GM08714 (cell line): ENCODE results near the gene BARX1.

ENCODE experiments used
- H3K4me3 ChIP-seq: fragments of 200-500 bp; sonication (Bioruptor generic); 2 replicates; pipeline ENCODE4 v1.5.1; 2014; ENCODE audit warnings: mild to moderate bottlenecking, low read length, inconsistent platforms
- ZNF274 ChIP-seq: IDR thresholded peaks from 2 replicates; pipeline ENCODE4 v1.6.1; 2012; ENCODE audit warnings: mild to moderate bottlenecking, low read depth, low read length

The BARX1 gene

DNA sequence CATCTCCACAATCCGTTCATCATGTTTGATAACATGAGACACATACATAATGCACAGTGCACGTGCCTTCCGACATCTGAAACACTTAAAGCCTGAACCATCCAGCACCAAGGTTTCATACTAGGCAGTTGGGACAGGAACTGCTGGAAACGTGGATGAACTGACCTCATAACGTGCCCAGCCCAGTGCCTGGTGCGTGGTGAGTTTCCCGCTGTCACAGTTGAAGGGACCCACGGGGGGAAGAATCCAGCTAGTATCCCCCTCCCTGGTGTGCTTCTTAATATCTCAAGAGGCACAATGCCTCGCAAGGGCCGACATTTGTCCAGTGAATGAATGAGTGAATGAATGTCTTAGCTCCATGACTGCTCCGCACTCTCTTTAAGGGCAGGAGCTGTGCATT is 23.2 kb downstream of the BARX1 start:
- no peak overlapping the region for H3K4me3 ChIP-seq
- TF ChIP-seq ZNF274, result no peak

- no peak overlapping the region for H3K4me3 ChIP-seq
- TF ChIP-seq ZNF274, result no peak
Measured at GRCh38 chr9:93930070-93930469, 25.1 kb downstream of the BARX1 start.

DNA sequence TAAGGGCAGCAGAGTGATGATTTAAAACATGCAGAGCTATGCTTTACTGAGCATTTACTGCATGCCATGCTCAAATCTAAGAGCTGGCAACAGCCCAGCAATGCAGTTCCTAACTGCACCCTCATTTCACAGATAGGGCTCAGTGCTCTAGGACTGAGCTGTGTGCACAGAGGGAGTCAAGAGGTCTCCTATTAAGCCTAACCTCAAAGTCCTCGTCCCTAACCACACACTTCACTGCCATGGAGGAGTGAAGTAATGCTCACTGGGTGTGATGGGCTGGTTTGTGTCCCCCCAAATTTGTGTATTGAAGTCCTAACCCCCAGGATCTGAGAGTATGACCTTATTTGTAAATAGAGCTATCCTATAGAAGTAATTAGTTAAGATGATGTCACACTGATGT is 25.9 kb downstream of the BARX1 start:
- H3K4me3 ChIP-seq, result no peak overlapping the region
- no peak for TF ChIP-seq ZNF274

DNA sequence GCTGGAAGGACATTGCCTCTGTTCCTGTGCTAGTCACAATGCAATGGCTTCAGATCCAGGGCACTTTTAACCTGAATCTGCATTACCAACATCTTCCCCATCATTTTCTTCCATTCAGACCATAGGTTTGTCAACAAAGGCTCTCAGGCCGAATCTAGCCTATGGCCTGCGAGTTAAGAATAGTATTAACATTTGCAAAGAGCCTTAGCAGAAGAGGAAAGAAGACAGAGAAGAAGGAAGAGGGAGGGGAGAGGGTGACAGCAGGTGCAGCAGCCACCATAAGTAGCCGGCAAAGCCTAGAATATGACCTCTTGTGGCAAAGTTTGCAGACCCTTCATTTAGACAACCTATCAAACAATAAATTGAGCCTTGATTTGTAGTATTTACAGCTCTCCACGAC is 32.6 kb downstream of the BARX1 start:
- TF ChIP-seq ZNF274, result no peak
- no peak overlapping the region for H3K4me3 ChIP-seq

GRCh38 chr9:93920131-93920800 is 34.9 kb downstream of the BARX1 start:
- no peak for TF ChIP-seq ZNF274
- no peak overlapping the region for H3K4me3 ChIP-seq

- no peak for TF ChIP-seq ZNF274
- H3K4me3 ChIP-seq, result no peak overlapping the region
Measured at GRCh38 chr9:93918061-93918460, 37.1 kb downstream of the BARX1 start.

DNA sequence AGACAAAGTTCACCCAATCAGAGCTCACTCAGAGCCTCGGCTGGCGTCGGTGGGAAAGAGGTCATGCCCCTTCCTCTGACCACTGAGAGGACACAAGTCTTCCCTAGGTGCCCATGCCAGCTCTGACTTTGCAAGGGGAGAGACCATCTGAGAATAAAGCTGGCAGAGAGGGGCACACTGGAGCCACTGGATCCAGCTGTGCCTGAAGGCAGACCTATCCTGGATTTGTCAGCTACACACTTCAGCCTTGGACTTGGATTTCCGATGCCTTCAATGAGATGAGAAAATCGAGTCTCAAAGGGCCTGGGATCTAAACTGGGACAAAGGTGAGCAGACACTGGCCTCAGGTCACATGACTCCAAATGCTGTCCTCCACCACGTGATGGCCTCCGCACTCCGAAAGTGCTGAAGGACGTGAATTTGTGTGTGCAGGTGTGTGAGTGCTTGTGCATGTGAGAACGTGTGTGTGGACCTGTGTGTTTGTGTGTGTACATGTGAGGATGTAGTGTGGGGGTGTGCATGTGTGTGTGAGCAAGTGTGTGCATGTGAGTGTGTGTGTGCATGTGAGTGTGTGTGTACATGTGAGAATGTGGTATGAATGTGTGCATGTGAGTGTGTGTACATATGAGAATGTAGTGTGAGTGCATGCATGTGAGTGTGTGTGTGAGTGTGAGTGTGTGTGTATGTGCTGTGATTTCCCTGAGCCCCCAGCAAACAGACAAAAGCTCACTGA is 37.9 kb downstream of the BARX1 start:
- H3K4me3 ChIP-seq, result no peak overlapping the region
- TF ChIP-seq ZNF274, result no peak

GRCh38 chr9:93916358-93916757 is 38.8 kb downstream of the BARX1 start:
- no peak overlapping the region for H3K4me3 ChIP-seq
- TF ChIP-seq ZNF274, result no peak

DNA sequence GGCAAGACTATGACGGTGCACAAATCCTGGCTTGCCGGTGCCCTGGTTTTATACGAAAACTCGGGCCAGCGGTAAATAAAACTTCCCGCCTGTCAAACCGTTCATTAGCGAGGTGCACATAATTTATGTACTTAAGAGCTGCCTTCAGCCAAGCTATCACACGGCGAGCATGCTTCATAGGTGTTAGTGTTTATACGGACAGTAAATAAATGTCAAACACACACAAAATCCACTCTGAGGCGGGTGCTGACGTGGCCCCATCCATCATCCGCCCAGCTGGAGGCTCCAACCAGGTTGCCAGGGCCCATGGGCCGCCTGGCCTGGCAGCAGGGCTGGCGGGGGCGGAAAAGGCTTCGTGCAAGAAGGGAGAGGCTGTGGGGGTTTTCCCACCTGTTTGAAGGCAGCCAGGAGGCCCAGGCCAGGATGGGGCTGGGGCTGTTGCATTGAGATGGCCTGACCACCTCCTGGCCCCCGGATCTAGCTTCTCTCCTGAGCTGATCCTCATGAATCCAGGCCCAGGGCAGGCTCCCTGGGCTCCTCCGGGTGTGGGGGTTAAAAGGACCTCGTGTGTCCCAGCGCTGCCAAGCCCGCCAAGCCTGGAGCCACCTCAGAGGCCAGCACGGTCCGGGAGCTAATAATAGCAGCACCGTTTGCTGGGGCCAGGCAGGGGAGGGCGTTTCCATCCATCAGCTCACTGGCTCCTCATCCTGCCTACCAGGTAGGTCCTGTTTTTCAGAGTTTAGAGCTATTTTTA is 43.2 kb downstream of the BARX1 start:
- H3K4me3 ChIP-seq, result no peak overlapping the region
- no peak for TF ChIP-seq ZNF274

GRCh38 chr9:93911136-93911745 is 43.9 kb downstream of the BARX1 start:
- no peak for TF ChIP-seq ZNF274
- H3K4me3 ChIP-seq, result no peak overlapping the region

GRCh38 chr9:93910598-93910997 is 44.6 kb downstream of the BARX1 start:
- no peak for TF ChIP-seq ZNF274
- H3K4me3 ChIP-seq, result no peak overlapping the region

DNA sequence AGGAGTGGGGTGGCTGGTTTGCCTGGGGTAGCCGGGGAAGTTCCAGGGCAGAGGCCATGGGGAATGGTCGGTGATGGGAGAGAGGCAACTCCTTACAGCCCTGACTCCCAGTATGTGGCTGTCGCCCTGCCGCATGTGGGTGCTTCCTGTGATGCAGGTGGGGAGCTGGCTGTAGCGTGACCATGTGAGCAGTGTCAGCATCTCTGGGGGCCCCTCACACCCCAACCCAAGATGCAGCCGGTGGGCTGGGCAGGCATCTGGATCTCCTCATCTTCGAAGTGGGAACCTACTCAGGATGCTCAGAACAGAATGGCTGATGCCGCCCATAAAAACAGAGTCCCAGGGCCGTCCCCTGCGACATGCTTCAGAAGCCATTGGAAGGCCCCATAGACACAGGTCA is 45.0 kb downstream of the BARX1 start:
- no peak overlapping the region for H3K4me3 ChIP-seq
- TF ChIP-seq ZNF274, result no peak

DNA sequence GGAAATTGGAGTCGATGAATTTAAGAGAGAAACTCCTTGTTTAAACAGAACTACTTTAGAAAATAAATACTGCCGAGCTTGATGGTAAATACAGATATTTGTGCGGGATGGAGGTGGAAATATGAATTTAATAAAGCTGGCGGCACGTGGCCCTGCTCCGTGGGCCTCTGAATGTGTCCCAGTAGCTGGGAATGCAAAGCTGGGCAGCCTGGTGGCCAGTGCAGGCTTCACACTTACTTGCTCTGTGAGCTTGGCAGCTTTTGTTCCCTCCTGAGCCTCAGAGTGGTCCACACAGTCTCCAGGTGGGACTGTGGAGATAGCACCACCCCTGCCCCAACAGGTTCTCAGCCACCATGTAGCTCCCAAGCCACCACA is 45.9 kb downstream of the BARX1 start:
- no peak for TF ChIP-seq ZNF274
- H3K4me3 ChIP-seq, result no peak overlapping the region

- no peak for TF ChIP-seq ZNF274
- H3K4me3 ChIP-seq, result no peak overlapping the region
Measured at GRCh38 chr9:93908591-93909241, 46.4 kb downstream of the BARX1 start.
